Breast epithelium (tissue), 3 donors: ENCODE measurements around the gene ALK.

Experiments used
- CTCF ChIP-seq, 3 donors: fragments of 450-650 bp; IDR thresholded peaks; one replicate each; pipeline ENCODE4 v1.5.1; 2016 to 2017; ENCODE audit warnings: antibody characterized with exemption in 3 of 3, mild to moderate bottlenecking in 3 of 3, moderate library complexity in 3 of 3
- POLR2A ChIP-seq: fragments of 450-650 bp; IDR thresholded peaks from one replicate; pipeline ENCODE4 v1.6.1; 2016; ENCODE audit warnings: antibody characterized with exemption, mild to moderate bottlenecking, moderate library complexity

- TF ChIP-seq CTCF (IDR thresholded peaks at IDR 0.05) (no peak), POLR2A (no peak)
Observed at GRCh38 chr2:29228947-29229346, 692.4 kb downstream of the ALK start.
